Stimulated activated CD8-positive, alpha-beta memory T cell treated with anti-CD3 and anti-CD28 coated beads, Interleukin-4, amount 100 ng/mL, for 24 hours (primary cell): ENCODE measurements around the gene SLC25A48.

ENCODE experiments used
- DNase-seq: peaks from one replicate; pipeline ENCODE4 v3.0.0-alpha.2; 2020; ENCODE audit warnings: low read depth

Gene SLC25A48, protein sequence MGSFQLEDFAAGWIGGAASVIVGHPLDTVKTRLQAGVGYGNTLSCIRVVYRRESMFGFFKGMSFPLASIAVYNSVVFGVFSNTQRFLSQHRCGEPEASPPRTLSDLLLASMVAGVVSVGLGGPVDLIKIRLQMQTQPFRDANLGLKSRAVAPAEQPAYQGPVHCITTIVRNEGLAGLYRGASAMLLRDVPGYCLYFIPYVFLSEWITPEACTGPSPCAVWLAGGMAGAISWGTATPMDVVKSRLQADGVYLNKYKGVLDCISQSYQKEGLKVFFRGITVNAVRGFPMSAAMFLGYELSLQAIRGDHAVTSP

GRCh38 chr5:135834639-135835529 lies at the start of gene SLC25A48:
SLC25A48 (plus strand) TSS chr5:135834663; CDS start chr5:135834848, 185 bp downstream.
- DNase-seq: peak; percentile 8

DNA sequence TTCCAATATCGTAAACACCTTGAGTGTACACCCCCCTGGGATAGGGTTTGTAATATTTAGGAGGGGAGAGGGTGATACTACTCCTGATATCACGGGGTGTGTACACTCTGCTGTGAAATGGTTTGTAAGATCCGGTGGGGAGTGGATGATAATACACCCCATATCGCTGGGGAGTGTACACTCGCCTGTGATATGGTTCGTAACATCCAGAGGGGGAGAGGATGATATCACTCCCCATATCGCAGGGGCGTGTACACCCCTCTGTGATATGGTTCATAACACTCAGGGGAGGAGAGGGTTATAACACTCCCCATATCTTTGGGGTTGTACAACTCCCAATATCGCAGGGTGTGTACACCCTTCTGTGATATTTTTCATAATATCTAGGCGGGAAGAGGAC lies 33.8 kb upstream of the SLC25A48 start:
- no peak for DNase-seq

- no peak for DNase-seq
Observed at GRCh38 chr5:135810188-135810943, 24.1 kb upstream of the SLC25A48 start.

- DNase-seq: no peak
Observed at GRCh38 chr5:135811007-135811406, 23.5 kb upstream of the SLC25A48 start.

DNA sequence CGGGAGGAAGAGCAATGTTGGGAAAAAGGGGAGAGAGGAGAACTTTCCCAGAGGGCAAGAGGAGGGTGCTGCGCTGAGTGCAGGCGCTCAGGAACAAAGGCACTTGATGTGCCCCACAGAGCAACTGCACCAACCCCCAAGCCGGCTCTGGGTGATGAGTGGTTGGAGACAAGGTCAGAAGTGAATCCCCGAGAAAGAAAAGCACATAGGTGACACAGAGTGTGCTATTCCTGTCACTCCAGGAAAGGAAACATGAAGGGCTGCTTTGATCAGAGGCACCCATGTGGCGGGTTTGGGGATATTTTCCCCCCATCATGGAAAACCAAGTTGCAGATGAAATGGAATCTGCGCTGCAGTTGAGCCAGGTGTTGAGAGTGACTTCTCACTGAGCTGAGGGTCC lies 20.7 kb upstream of the SLC25A48 start:
- no peak for DNase-seq

GRCh38 chr5:135814316-135814715 lies 20.1 kb upstream of the SLC25A48 start:
- DNase-seq: no peak

- DNase-seq: no peak
Observed at GRCh38 chr5:135814812-135815211, 19.7 kb upstream of the SLC25A48 start.

GRCh38 chr5:135821061-135821801 lies 13.2 kb upstream of the SLC25A48 start:
- no peak for DNase-seq

GRCh38 chr5:135821802-135822201 lies 12.7 kb upstream of the SLC25A48 start:
- no peak for DNase-seq

GRCh38 chr5:135822286-135822685 lies 12.2 kb upstream of the SLC25A48 start:
- DNase-seq: no peak

DNA sequence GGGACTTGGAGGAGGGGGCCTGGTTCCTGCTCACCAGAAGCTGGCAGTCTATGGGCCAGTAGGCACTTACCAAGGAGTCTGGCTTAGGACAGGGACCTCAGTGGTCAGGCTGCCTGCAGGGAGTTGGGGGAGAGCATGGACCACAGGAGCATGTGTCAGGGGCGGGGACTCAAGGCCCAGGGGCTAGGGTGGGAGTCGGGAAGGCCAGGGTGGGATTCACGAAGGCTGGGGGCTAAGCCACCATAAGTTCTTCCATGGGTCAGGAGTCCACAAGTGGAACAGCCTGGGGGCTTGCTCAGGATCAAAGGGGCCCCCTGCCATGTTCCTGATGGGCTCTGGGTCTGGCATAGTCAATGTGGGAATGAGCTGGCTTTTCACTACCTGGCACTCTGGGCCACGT lies 11.5 kb upstream of the SLC25A48 start:
- DNase-seq: no peak

DNA sequence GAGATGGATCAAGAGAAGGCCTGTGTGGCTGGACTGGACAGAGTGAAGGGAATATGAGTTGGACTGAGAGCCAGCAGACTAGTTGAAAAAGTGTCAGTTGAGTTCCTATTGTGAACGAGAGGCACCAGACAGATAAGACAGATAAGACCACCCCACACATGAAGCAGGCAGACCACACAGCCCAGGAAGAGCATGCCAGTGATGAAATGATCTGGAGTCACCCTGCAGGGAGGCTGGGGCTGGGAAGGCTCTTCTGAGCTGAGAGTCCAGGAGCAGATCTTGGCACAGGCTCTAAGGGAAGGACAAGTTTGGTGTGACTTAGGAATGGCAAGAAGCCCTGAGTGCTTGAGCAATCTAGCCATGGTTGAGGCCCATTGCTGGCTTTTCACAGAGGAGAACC lies 10.6 kb upstream of the SLC25A48 start:
- DNase-seq: no peak

GRCh38 chr5:135824541-135825041 lies 9.9 kb upstream of the SLC25A48 start:
- no peak for DNase-seq

- no peak for DNase-seq
Observed at GRCh38 chr5:135825373-135826220, 8.9 kb upstream of the SLC25A48 start.

GRCh38 chr5:135826221-135826525 lies 8.3 kb upstream of the SLC25A48 start:
- no peak for DNase-seq

DNA sequence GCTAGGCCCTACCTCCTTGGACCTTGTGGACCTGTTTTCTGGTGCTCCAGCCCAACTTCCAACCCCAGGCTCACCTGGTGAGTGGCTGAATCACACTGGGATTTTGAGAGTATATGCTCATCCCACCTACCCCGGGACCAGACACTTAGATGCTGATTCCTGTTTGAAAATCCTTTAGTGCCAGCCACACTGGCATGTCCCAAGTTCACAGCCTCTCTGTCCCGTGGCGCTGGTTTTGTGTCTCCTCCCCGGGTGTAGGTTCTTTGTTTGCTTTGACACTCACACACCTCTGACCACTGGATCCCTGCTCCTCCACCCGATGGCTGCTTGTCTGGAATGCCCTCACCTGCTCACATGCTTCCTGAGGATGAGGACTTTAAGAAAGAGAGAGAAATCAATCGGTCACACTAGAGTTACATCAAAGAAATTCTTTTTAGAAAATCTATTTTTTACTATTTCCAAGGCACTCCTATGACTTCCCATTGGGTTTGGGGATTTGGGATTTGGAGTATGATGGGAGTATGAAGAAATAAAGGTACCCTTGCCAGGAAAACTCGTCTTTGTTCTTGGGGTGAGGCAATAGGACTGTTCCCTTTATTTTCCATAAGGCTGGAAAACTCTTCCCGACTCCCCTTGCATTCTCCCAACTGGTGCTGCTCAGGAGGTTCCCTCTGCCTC lies 7.3 kb upstream of the SLC25A48 start:
- DNase-seq: no peak

GRCh38 chr5:135827965-135828781 lies 6.3 kb upstream of the SLC25A48 start:
- no peak for DNase-seq

- no peak for DNase-seq
Observed at GRCh38 chr5:135828782-135829127, 5.7 kb upstream of the SLC25A48 start.

- no peak for DNase-seq
Observed at GRCh38 chr5:135829179-135829578, 5.3 kb upstream of the SLC25A48 start.
